DOHH2 (cell line): Measurements from ENCODE around the gene CATSPERB.
"Not testable (repeated sequence)": the region's sequence is repeated elsewhere in the genome, so short reads cannot be mapped to it uniquely, and the experiment has no call there.

ENCODE experiments used
- H3F3A ChIP-seq: fragments of 200-600 bp; sonication (generic), shearing (Covaris generic); 2 replicates; pipeline ENCODE4 v1.6.0; 2016; ENCODE audit warnings: antibody characterized with exemption, mild to moderate bottlenecking; ENCODE audit not compliant: control insufficient read depth, insufficient read depth
- H3K27ac ChIP-seq: fragments of 200-600 bp; sonication (generic); 2 replicates; pipeline ENCODE4 v1.5.1; 2014; ENCODE audit warnings: low read depth, mild to moderate bottlenecking, low read length, moderate library complexity
- H3K27me3 ChIP-seq: fragments of 200-600 bp; sonication (generic); 2 replicates; pipeline ENCODE4 v1.6.1; 2014; ENCODE audit warnings: mild to moderate bottlenecking, low read length, mixed read lengths; ENCODE audit not compliant: control insufficient read depth
- H3K36me3 ChIP-seq: fragments of 200-600 bp; sonication (generic); 2 replicates; pipeline ENCODE4 v1.6.1; 2014; ENCODE audit warnings: mild to moderate bottlenecking, low read length, moderate library complexity, mixed read lengths; ENCODE audit not compliant: control insufficient read depth
- H3K4me1 ChIP-seq: fragments of 200-600 bp; sonication (generic); 2 replicates; pipeline ENCODE4 v1.6.1; 2014; ENCODE audit warnings: mild to moderate bottlenecking, low read length, mixed read lengths; ENCODE audit not compliant: control insufficient read depth
- H3K4me2 ChIP-seq: fragments of 200-600 bp; sonication (generic); 2 replicates; pipeline ENCODE4 v1.6.0; 2014; ENCODE audit warnings: mild to moderate bottlenecking, low read length, moderate library complexity
- H3K4me3 ChIP-seq: fragments of 200-600 bp; sonication (generic); 2 replicates; pipeline ENCODE4 v1.5.1; 2014; ENCODE audit warnings: mild to moderate bottlenecking, low read length, mixed read lengths
- H3K79me2 ChIP-seq: fragments of 200-600 bp; sonication (generic); 2 replicates; pipeline ENCODE4 v1.6.1; 2014; ENCODE audit warnings: mild to moderate bottlenecking, low read length, mixed read lengths; ENCODE audit not compliant: control insufficient read depth
- H3K9me2 ChIP-seq: fragments of 200-600 bp; sonication (generic); replicated peaks from 2 replicates; pipeline ENCODE4 v1.6.1; 2014; ENCODE audit warnings: mild to moderate bottlenecking, low read length, mixed read lengths; ENCODE audit not compliant: control insufficient read depth
- H3K9me3 ChIP-seq: fragments of 200-600 bp; sonication (generic); 2 replicates; pipeline ENCODE4 v1.6.1; 2014; ENCODE audit warnings: antibody characterized with exemption, low read length, mixed read lengths; ENCODE audit not compliant: control insufficient read depth, insufficient read depth
- H4K20me1 ChIP-seq: fragments of 200-600 bp; sonication (generic); 2 replicates; pipeline ENCODE4 v1.6.0; 2014; ENCODE audit warnings: low read depth, mild to moderate bottlenecking, antibody characterized with exemption, low read length, moderate library complexity; ENCODE audit not compliant: control insufficient read depth, insufficient read depth
- EZH2phosphoT487 ChIP-seq: fragments of 200-600 bp; sonication (generic); IDR thresholded peaks from 2 replicates; pipeline ENCODE4 v1.6.1; 2017; ENCODE audit warnings: borderline replicate concordance, mild to moderate bottlenecking, antibody characterized with exemption, low read length, moderate library complexity, mixed read lengths
- TF ChIP-seq, protein P1 (sequence below): fragments of 200-600 bp; sonication (generic); IDR thresholded peaks from one replicate; pipeline ENCODE4 v1.5.1; 2014; ENCODE audit warnings: antibody characterized with exemption, mild to moderate bottlenecking, low read depth, low read length; ENCODE audit not compliant: poor library complexity, severe bottlenecking

Gene CATSPERB

GRCh38 chr14:91606851-91607250 is 125.0 kb downstream of the CATSPERB start:
- TF ChIP-seq EZH2phosphoT487, result no peak
- TF ChIP-seq, protein P1, sequence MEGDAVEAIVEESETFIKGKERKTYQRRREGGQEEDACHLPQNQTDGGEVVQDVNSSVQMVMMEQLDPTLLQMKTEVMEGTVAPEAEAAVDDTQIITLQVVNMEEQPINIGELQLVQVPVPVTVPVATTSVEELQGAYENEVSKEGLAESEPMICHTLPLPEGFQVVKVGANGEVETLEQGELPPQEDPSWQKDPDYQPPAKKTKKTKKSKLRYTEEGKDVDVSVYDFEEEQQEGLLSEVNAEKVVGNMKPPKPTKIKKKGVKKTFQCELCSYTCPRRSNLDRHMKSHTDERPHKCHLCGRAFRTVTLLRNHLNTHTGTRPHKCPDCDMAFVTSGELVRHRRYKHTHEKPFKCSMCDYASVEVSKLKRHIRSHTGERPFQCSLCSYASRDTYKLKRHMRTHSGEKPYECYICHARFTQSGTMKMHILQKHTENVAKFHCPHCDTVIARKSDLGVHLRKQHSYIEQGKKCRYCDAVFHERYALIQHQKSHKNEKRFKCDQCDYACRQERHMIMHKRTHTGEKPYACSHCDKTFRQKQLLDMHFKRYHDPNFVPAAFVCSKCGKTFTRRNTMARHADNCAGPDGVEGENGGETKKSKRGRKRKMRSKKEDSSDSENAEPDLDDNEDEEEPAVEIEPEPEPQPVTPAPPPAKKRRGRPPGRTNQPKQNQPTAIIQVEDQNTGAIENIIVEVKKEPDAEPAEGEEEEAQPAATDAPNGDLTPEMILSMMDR, result no peak
- no peaks in the 10 kb centered on the region for H3K9me2 ChIP-seq
- H3K27ac ChIP-seq, result no peak overlapping the region
- no peaks in the 10 kb centered on the region for H3K27me3 ChIP-seq
- no peaks in the 10 kb centered on the region for H3K4me1 ChIP-seq
- H3F3A ChIP-seq, result no peaks in the 10 kb centered on the region
- H4K20me1 ChIP-seq, result no peaks in the 10 kb centered on the region
- no peaks in the 10 kb centered on the region for H3K9me3 ChIP-seq
- H3K36me3 ChIP-seq, result no peaks in the 10 kb centered on the region
- no peaks in the 10 kb centered on the region for H3K79me2 ChIP-seq
- no peak overlapping the region for H3K4me3 ChIP-seq
- H3K4me2 ChIP-seq, result no peak overlapping the region

DNA sequence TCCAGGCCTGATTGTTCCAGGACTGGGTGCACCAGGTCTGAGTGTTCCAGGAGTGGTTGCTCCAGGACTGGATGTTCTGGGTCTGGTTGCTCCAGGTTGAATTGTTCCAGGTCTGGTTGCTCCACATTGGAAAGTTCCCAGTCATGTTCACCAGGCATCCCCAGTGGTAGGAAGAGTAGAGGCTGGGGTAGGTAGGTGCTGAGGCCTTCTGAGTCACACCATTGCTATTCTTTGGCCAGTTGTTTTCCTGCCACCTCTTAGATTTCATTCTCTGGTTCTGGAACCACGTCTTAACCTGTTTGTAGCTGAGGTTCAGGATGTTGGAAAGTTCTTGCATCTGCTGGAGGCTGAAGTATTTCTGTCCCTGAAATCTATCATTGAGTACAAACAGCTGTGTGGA is 127.3 kb downstream of the CATSPERB start:
- not testable (repeated sequence) for H3F3A ChIP-seq, H3K4me3 ChIP-seq, H4K20me1 ChIP-seq, H3K79me2 ChIP-seq, H3K4me2 ChIP-seq, H3K27me3 ChIP-seq, H3K9me2 ChIP-seq, H3K9me3 ChIP-seq, H3K27ac ChIP-seq, H3K36me3 ChIP-seq, H3K4me1 ChIP-seq

DNA sequence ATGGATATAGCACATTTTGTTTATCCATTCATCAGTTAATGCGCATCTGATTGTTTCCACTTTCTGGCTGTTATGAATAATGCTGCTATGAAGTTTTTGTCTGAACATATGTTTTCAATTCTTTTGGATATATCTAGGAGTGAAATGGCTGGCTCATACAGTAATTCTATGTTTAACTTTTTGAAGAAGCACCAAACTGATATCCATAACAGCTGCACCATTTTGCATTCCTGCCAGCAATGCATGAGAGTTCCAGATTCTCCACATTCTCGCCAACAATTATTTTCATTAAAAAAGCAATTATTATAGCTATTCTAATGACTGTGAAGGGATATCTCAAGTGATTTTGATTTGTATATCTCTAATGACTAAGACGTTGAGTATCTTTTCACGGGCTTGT is 131.9 kb downstream of the CATSPERB start:
- Histone ChIP-seq H3K27ac (no peak overlapping the region), H3K4me1 (no peaks in the 10 kb centered on the region), H3K4me2 (no peak overlapping the region), H3K27me3 (peaks cover 5% of the 10 kb centered on the region; the same call in 1 of the 2 replicates), H3F3A (no peaks in the 10 kb centered on the region), H3K4me3 (no peak overlapping the region), H3K9me3 (peaks cover 4% of the 10 kb centered on the region; the same call in 1 of the 2 replicates), H3K9me2 (no peaks in the 10 kb centered on the region), H3K36me3 (no peaks in the 10 kb centered on the region), H3K79me2 (no peaks in the 10 kb centered on the region), H4K20me1 (no peaks in the 10 kb centered on the region)
- TF ChIP-seq, protein P1, result no peak
- no peak for TF ChIP-seq EZH2phosphoT487

- no peak for TF ChIP-seq EZH2phosphoT487
- TF ChIP-seq, protein P1, result no peak
- Histone ChIP-seq H3F3A (no peaks in the 10 kb centered on the region), H3K36me3 (no peaks in the 10 kb centered on the region), H3K27me3 (peaks cover 1% of the 10 kb centered on the region; the same call in 1 of the 2 replicates), H3K4me3 (no peak overlapping the region), H3K27ac (no peak overlapping the region), H3K4me1 (no peaks in the 10 kb centered on the region), H3K4me2 (no peak overlapping the region), H4K20me1 (no peaks in the 10 kb centered on the region), H3K79me2 (no peaks in the 10 kb centered on the region), H3K9me2 (no peaks in the 10 kb centered on the region), H3K9me3 (peaks cover 4% of the 10 kb centered on the region; the same call in 1 of the 2 replicates)
These were observed 136.2 kb downstream of the CATSPERB start for GRCh38 chr14:91595736-91596135.

GRCh38 chr14:91593957-91594356 is 137.9 kb downstream of the CATSPERB start:
- not testable (repeated sequence) for H4K20me1 ChIP-seq, H3K9me3 ChIP-seq, H3F3A ChIP-seq, H3K4me2 ChIP-seq, H3K9me2 ChIP-seq, H3K4me1 ChIP-seq, H3K27ac ChIP-seq, H3K79me2 ChIP-seq, H3K27me3 ChIP-seq, H3K36me3 ChIP-seq, H3K4me3 ChIP-seq
